Adrenal gland (tissue), 5 donors: ENCODE data around the gene PRKN.

ENCODE experiments used
- CTCF ChIP-seq, 6 experiments: fragments of 450-650 bp in 4 of 6; fragments of 200-600 bp in 2 of 6; sonication (generic) in 1 of 6; IDR thresholded peaks; 1 replicate in 5 of 6; 2 replicates in 1 of 6; pipeline versions ENCODE4 v1.5.1 to v1.8.0; 2016 to 2021; ENCODE audit warnings: antibody characterized with exemption in 6 of 6, mild to moderate bottlenecking in 2 of 6, moderate library complexity in 1 of 6
- POLR2A ChIP-seq, 2 donors: fragments of 450-650 bp; IDR thresholded peaks; one replicate each; pipeline ENCODE4 v1.6.1; 2017; ENCODE audit warnings: antibody characterized with exemption in 2 of 2, mild to moderate bottlenecking in 2 of 2, moderate library complexity in 1 of 2
- donor health status: DM: no; HTN: no; CAD: no.

GRCh38 chr6:161833099-161833860, 894.3 kb downstream of the PRKN start:
- TF ChIP-seq CTCF (IDR thresholded peaks at IDR 0.05) = no peak
- no peak for TF ChIP-seq POLR2A (IDR thresholded peaks at IDR 0.05)
